Measurements from ENCODE around the gene UBE2O.

The UBE2O gene

GRCh38 chr17:76438906-76439305 is 14.0 kb downstream of the UBE2O start:
- DNase-seq (ENCODE audit: low spot score), result no peak

- DNase-seq (ENCODE audit: low spot score), result no peak
Measured at GRCh38 chr17:76437467-76438402, 15.2 kb downstream of the UBE2O start.

- DNase-seq (ENCODE audit: low spot score), result no peak
Measured at GRCh38 chr17:76435751-76436150, 17.2 kb downstream of the UBE2O start.

DNA sequence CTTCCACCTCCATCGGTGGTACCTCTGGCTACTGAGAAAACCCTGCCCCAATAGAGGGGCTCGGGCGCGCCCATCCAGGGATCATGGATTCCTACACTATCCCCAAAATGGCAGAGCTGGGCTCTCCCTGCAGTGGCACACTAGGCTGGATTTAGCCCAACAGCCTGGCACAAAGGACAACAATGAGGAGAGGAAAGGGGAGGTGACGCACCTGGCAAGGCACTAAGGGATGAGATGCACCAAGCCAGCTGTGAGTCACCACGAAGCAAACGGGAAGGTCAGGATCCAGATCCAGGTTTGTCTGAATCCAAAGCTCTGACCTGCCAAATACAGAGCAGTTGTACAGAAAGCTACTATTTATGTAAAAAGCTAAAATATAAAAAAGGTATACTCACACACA is 18.1 kb downstream of the UBE2O start:
- DNase-seq (ENCODE audit: low spot score), result no peak

GRCh38 chr17:76433693-76434092 is 19.3 kb downstream of the UBE2O start:
- DNase-seq (ENCODE audit: low spot score), result no peak

DNA sequence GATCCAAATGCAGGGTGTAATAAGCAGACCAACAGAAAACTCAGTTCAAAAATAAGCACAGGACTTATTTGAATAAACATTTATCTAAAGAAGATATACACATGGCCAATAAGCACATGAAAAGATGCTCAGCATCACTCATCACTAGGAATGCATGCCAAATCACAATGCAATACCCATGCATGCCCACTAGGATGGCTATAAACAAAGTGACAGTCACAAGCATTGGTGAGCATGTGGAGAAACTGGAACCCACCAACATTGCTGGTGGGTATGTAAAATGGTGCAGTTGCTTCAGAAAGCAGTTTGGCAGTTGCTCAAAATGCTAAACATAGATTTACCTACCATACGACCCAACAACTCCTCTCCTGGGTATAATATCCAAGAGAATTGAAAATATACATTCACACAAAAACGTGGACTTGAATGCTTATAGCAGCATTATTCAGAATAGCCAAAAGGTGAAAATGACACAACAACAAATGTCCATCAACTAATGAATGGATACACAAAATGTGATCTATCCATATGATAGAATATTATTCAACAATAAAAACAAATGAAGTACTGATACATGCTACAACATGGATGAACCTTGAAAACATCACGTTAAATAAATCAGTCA is 20.1 kb downstream of the UBE2O start:
- DNase-seq (ENCODE audit: low spot score), result no peak

DNA sequence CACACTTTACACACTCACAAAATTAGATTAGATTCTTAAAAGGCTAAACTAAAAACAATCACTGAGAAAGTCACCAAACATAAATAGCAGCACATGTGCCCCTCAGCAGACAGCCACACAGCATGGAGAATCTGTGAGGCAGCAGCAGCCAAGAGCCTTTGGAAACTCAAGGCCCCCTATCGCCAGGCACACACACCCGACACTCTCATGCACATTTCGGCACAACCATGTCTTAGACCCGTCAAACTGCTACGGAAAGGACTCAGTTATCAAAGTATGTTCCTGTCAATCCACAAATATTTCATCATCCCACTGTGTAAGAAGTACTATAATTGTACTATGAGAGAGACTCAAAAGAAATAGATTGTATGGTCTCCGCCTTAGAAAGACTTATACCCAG is 20.9 kb downstream of the UBE2O start:
- no peak for DNase-seq (ENCODE audit: low spot score)

DNA sequence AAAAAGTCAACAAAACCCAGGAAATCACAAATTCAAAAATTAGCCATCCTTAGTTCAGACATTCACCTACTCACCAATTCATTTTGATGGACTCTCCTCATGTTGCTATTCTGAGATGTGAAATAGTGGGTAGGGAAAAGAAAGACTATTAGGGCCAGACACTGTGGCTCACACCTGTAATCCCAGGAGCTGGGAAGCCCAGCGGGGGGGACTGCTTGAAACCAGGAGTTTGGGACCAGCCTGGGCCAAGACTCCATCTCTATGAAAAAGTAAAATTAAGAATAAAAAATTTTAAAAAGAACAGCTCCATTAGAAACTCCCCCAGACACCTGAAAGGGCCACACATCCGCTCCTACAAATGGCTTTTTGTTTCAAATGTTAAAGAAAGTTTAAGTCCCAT is 21.4 kb downstream of the UBE2O start:
- no peak for DNase-seq (ENCODE audit: low spot score)

DNA sequence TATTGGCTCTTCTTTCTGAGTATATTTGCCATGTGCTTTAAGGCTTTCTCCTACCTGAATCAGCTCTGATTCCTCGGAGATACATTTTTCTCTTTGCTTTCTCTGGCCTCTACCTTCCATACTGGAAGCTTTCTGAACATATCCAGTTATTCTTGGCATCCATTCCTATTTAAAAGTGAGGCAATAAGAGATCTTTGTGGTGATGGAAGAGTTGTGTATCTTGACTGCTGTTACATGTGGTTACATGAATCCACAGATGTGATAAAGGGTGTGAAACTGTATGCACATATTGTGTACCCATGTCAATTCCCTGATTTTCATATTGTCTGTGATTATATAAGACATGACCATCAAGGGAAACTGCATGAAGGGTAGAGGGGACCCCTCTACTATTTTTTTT is 24.4 kb downstream of the UBE2O start:
- DNase-seq (ENCODE audit: low spot score), result no peak

GRCh38 chr17:76427501-76428231 is 25.3 kb downstream of the UBE2O start:
- DNase-seq (ENCODE audit: low spot score), result no peak

- no peak for DNase-seq (ENCODE audit: low spot score)
Measured at GRCh38 chr17:76426853-76427252, 26.1 kb downstream of the UBE2O start.

- DNase-seq (ENCODE audit: low spot score), result no peak
Measured at GRCh38 chr17:76422860-76423259, 30.1 kb downstream of the UBE2O start.

DNA sequence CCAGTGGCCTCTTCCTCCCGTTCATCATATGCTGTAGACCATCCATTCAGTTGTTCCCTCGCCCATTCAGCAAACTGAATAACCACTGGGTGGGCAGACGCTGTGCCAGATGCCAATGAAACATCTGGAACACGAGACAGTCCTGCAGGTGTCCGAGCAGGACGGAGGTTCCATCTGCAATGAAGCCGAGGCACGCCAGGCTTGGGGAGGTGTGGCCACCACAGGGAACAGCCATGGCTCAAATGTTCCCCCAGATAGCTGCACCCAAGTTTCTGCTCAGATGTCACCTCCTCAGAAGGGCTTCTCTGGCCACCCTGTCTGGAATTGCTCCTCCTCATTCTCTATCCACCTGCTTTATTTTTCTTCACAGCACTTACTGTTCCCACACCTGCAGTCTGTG is 30.5 kb downstream of the UBE2O start:
- no peak for DNase-seq (ENCODE audit: low spot score)

DNA sequence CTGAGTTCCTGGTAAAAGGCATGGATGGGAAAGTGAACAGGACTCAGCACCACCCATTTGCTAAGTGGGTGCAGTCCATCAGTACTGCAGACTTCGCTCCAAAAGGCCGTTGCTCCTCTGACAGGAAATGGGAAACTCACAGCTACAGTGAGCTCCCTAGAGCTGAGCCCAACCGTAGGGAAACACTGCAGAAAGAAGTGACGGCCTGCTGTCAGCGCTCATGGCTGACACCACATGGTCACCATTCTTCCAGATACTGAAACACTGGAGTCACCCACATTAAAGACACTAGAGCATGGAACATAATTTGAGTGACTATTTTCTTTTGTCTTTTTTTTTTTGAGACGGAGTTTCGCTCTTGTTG is 31.9 kb downstream of the UBE2O start:
- no peak for DNase-seq (ENCODE audit: low spot score)

- no peak for DNase-seq (ENCODE audit: low spot score)
Measured at GRCh38 chr17:76420356-76421043, 32.5 kb downstream of the UBE2O start.

DNA sequence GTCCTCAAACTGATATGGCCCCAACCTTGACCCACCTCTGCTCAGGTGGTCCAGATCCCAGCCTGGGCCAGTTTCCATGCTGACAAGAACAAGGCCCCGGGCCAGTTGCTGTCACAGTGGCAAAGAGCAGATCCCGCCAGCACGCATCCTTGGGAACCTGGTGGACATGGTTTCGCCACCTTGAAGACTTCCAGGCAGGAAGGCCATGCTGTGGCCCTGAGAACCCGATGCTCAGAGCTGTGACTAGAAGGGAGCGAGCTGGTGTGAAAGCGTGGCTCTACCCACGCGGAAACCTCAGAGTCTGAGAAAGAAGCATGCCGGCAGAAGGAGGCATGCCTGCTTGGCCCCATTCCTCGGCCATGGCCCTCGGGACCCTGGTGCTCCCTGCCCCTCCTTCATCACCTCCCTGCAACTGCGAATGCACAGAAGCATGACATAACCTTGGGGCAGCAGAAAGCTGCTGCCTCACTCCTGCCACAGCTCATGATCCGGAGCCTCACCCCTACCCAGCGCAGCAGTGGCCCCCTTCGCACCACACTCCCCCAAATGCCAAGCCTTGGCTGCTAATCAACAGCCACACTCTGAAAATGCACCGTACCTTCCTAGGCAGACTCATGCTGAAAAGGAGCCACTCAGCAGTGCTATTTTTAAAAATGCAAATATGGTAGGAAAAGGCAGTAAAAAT is 33.2 kb downstream of the UBE2O start:
- no peak for DNase-seq (ENCODE audit: low spot score)

DNA sequence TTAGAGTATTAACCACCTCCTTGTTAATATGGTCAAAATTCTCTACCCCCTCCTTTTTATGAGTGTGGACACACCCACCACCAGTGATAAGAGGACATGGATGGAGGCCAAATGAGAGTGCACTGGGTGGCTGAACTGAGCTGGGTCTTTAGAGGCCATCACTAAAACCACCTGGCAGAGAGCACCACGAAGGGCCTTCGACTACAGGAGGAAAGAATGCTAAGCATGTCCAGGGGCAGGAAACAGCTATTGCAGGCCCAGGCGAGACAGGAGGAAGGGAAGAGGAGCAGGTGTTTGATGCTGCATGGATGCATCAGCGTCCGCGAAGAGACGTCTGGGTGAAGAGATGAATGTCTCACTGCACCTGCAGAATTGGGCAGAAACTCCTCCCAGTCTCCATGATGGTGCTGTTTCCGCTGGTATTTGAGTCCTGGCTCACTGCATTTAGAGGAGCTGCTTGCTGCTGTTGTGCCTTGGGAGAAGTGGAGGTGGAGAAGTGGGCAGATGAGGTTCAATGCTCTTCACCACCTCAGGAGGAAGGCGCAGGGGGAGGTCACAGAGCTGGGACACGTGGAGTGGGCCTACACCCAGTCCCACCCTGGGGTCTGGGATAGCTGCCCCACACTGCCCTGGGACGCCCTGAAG is 35.3 kb downstream of the UBE2O start:
- DNase-seq (ENCODE audit: low spot score), result no peak

- no peak for DNase-seq (ENCODE audit: low spot score)
Measured at GRCh38 chr17:76416899-76417298, 36.1 kb downstream of the UBE2O start.

DNA sequence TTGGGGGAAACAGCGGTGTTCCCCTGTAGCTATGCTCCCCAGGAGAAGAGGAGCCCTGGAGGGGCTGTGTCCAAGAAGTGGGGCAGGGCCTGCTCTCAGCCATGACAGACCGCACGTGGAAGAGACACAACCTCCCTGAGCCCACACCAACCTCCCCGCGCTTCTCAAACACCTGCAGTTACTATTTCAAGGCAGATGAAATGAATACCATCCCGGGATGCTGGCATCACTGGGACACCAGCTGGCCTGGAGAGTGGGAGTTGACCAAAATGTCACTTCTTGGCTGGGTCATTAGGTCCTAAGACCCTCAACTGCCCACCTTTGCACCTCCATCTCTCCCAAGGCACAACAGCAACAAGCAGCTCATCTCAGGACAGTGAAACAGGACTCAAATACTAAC is 36.5 kb downstream of the UBE2O start:
- no peak for DNase-seq (ENCODE audit: low spot score)

DNA sequence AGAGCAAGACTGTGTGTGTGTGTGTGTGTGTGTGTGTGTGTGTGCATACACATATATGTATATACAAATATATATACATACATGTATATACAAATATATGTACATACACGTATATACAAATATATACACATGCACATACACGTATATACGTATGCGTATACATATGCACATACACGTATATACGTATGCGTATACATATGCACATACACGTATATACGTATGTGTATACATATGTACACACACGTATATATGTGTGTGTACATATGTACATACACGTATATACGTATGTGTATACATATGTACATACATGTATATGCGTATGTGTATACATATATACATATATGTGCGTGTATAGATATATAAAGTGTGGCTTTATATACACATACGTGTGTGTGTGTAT is 37.2 kb downstream of the UBE2O start:
- DNase-seq (ENCODE audit: low spot score), result no peak
